DOHH2 (cell line): ENCODE results near the gene TREML2.
"Not testable (repeated sequence)": the region's sequence is repeated elsewhere in the genome, so short reads cannot be mapped to it uniquely, and the experiment has no call there.

Experiments used
- H3F3A ChIP-seq: fragments of 200-600 bp; sonication (generic), shearing (Covaris generic); 2 replicates; pipeline ENCODE4 v1.6.0; 2016; ENCODE audit warnings: antibody characterized with exemption, mild to moderate bottlenecking; ENCODE audit not compliant: control insufficient read depth, insufficient read depth
- H3K27ac ChIP-seq: fragments of 200-600 bp; sonication (generic); 2 replicates; pipeline ENCODE4 v1.5.1; 2014; ENCODE audit warnings: low read depth, mild to moderate bottlenecking, low read length, moderate library complexity
- H3K27me3 ChIP-seq: fragments of 200-600 bp; sonication (generic); 2 replicates; pipeline ENCODE4 v1.6.1; 2014; ENCODE audit warnings: mild to moderate bottlenecking, low read length, mixed read lengths; ENCODE audit not compliant: control insufficient read depth
- H3K36me3 ChIP-seq: fragments of 200-600 bp; sonication (generic); 2 replicates; pipeline ENCODE4 v1.6.1; 2014; ENCODE audit warnings: mild to moderate bottlenecking, low read length, moderate library complexity, mixed read lengths; ENCODE audit not compliant: control insufficient read depth
- H3K4me1 ChIP-seq: fragments of 200-600 bp; sonication (generic); 2 replicates; pipeline ENCODE4 v1.6.1; 2014; ENCODE audit warnings: mild to moderate bottlenecking, low read length, mixed read lengths; ENCODE audit not compliant: control insufficient read depth
- H3K4me2 ChIP-seq: fragments of 200-600 bp; sonication (generic); 2 replicates; pipeline ENCODE4 v1.6.0; 2014; ENCODE audit warnings: mild to moderate bottlenecking, low read length, moderate library complexity
- H3K4me3 ChIP-seq: fragments of 200-600 bp; sonication (generic); 2 replicates; pipeline ENCODE4 v1.5.1; 2014; ENCODE audit warnings: mild to moderate bottlenecking, low read length, mixed read lengths
- H3K79me2 ChIP-seq: fragments of 200-600 bp; sonication (generic); 2 replicates; pipeline ENCODE4 v1.6.1; 2014; ENCODE audit warnings: mild to moderate bottlenecking, low read length, mixed read lengths; ENCODE audit not compliant: control insufficient read depth
- H3K9me2 ChIP-seq: fragments of 200-600 bp; sonication (generic); replicated peaks from 2 replicates; pipeline ENCODE4 v1.6.1; 2014; ENCODE audit warnings: mild to moderate bottlenecking, low read length, mixed read lengths; ENCODE audit not compliant: control insufficient read depth
- H3K9me3 ChIP-seq: fragments of 200-600 bp; sonication (generic); 2 replicates; pipeline ENCODE4 v1.6.1; 2014; ENCODE audit warnings: antibody characterized with exemption, low read length, mixed read lengths; ENCODE audit not compliant: control insufficient read depth, insufficient read depth
- H4K20me1 ChIP-seq: fragments of 200-600 bp; sonication (generic); 2 replicates; pipeline ENCODE4 v1.6.0; 2014; ENCODE audit warnings: low read depth, mild to moderate bottlenecking, antibody characterized with exemption, low read length, moderate library complexity; ENCODE audit not compliant: control insufficient read depth, insufficient read depth
- CTCF ChIP-seq: fragments of 200-600 bp; sonication (generic); IDR thresholded peaks from one replicate; pipeline ENCODE4 v1.5.1; 2014; ENCODE audit warnings: antibody characterized with exemption, mild to moderate bottlenecking, low read depth, low read length; ENCODE audit not compliant: poor library complexity, severe bottlenecking
- EZH2phosphoT487 ChIP-seq: fragments of 200-600 bp; sonication (generic); IDR thresholded peaks from 2 replicates; pipeline ENCODE4 v1.6.1; 2017; ENCODE audit warnings: borderline replicate concordance, mild to moderate bottlenecking, antibody characterized with exemption, low read length, moderate library complexity, mixed read lengths

TREML2 gene

GRCh38 chr6:41190791-41191190 lies 10.2 kb downstream of the TREML2 start:
- Histone ChIP-seq H3K4me1 (peaks cover 7% of the 10 kb centered on the region; the same call in 1 of the 2 replicates), H3K4me2 (no peak overlapping the region), H3K9me2 (no peaks in the 10 kb centered on the region), H3K27me3 (no peaks in the 10 kb centered on the region), H3K79me2 (no peaks in the 10 kb centered on the region), H3K9me3 (peaks cover 14% of the 10 kb centered on the region; the same call in 1 of the 2 replicates), H3F3A (no peaks in the 10 kb centered on the region), H3K36me3 (no peaks in the 10 kb centered on the region), H3K27ac (no peak overlapping the region), H4K20me1 (no peaks in the 10 kb centered on the region), H3K4me3 (no peak overlapping the region)
- TF ChIP-seq EZH2phosphoT487 (no peak), CTCF (no peak)

GRCh38 chr6:41189967-41190366 lies 11.0 kb downstream of the TREML2 start:
- H3K4me1 ChIP-seq, result peaks cover 7% of the 10 kb centered on the region; the same call in 1 of the 2 replicates

GRCh38 chr6:41189046-41189445 lies 11.9 kb downstream of the TREML2 start:
- not testable (repeated sequence) for H3K79me2 ChIP-seq, H3K27ac ChIP-seq, H3F3A ChIP-seq, H3K36me3 ChIP-seq, H4K20me1 ChIP-seq, H3K4me2 ChIP-seq, H3K27me3 ChIP-seq, H3K4me1 ChIP-seq, H3K4me3 ChIP-seq, H3K9me2 ChIP-seq
- H3K9me3 ChIP-seq, result peaks cover 14% of the 10 kb centered on the region; the same call in 1 of the 2 replicates

More at GRCh38 chr6:41189967-41190366, 11.0 kb downstream of the TREML2 start:
- TF ChIP-seq CTCF (no peak), EZH2phosphoT487 (no peak)
- Histone ChIP-seq H3K9me2 (no peaks in the 10 kb centered on the region), H4K20me1 (no peaks in the 10 kb centered on the region), H3K27ac (no peak overlapping the region), H3K27me3 (no peaks in the 10 kb centered on the region), H3K4me3 (no peak overlapping the region), H3K9me3 (peaks cover 14% of the 10 kb centered on the region; the same call in 1 of the 2 replicates), H3K4me2 (no peak overlapping the region), H3K79me2 (no peaks in the 10 kb centered on the region), H3F3A (no peaks in the 10 kb centered on the region), H3K36me3 (no peaks in the 10 kb centered on the region)

GRCh38 chr6:41187924-41188886 lies 12.7 kb downstream of the TREML2 start:
- no peaks in the 10 kb centered on the region for H3F3A ChIP-seq
- no peak overlapping the region for H3K4me3 ChIP-seq
- no peaks in the 10 kb centered on the region for H3K36me3 ChIP-seq
- no peak overlapping the region for H3K4me2 ChIP-seq
- no peaks in the 10 kb centered on the region for H3K79me2 ChIP-seq
- H3K27ac ChIP-seq, result no peak overlapping the region
- no peaks in the 10 kb centered on the region for H3K9me2 ChIP-seq
- TF ChIP-seq EZH2phosphoT487, result no peak
- TF ChIP-seq CTCF, result no peak
- H3K4me1 ChIP-seq, result peaks cover 8% of the 10 kb centered on the region
- no peaks in the 10 kb centered on the region for H4K20me1 ChIP-seq
- peaks cover 14% of the 10 kb centered on the region; the same call in 1 of the 2 replicates for H3K9me3 ChIP-seq
- no peaks in the 10 kb centered on the region for H3K27me3 ChIP-seq
